Measurements from ENCODE around the gene RAB41.

- TF ChIP-seq EZH2phosphoT487 (IDR thresholded peaks at IDR 0.05; ENCODE audit: borderline replicate concordance, low read length) (no peak), CTCF (conservative IDR thresholded peaks at IDR 0.05; ENCODE audit: low read depth, low read length) (no peak)
These were observed 31.5 kb downstream of the RAB41 start for GRCh38 chrX:70313503-70313902.

Data from PC-3 (cell line).